ENCODE results near the gene RIT2. TPM values are rescaled to one million over a fixed set of nuclear protein-coding genes. Genes with fewer than 3 reads are reported as not detected.

The RIT2 gene
- total and polyA plus RNA-seq, 3 donors from 2014 or later = 0.82 TPM; not detected in 2

GRCh38 chr18:43092539-43092938 is 22.9 kb downstream of the RIT2 start:
- TF ChIP-seq POLR2A (IDR thresholded peaks at IDR 0.05) (no peak), CTCF (IDR thresholded peaks at IDR 0.05) (no peak)
- Histone ChIP-seq H3K4me3 (no peak overlapping the region), H3K9me3 (no peaks in the 10 kb centered on the region), H3K27ac (no peak overlapping the region), H3K4me1 (no peaks in the 10 kb centered on the region), H3K27me3 (no peaks in the 10 kb centered on the region), H3K36me3 (ENCODE audit: low read depth, missing control alignments) (no peaks in the 10 kb centered on the region)
- intact Hi-C loops (cut with DNase I; ENCODE audit: low total_unique reads) = no loop called here
- DNase-seq = no peak
- WGBS, 2 donors = 85 to 90% methylated on average over 5 of the region's 5 CpGs

GRCh38 chr18:43081396-43081795 is 34.1 kb downstream of the RIT2 start:
- H3K27me3 ChIP-seq = no peaks in the 10 kb centered on the region
- H3K36me3 ChIP-seq (ENCODE audit: low read depth, missing control alignments) = no peaks in the 10 kb centered on the region
- intact Hi-C loops (cut with DNase I; ENCODE audit: low total_unique reads) = no loop called here
- no peak overlapping the region for H3K4me3 ChIP-seq
- no peak for DNase-seq
- TF ChIP-seq POLR2A (IDR thresholded peaks at IDR 0.05) = no peak
- no peak for TF ChIP-seq CTCF (IDR thresholded peaks at IDR 0.05)
- H3K9me3 ChIP-seq = no peaks in the 10 kb centered on the region
- no peak overlapping the region for H3K27ac ChIP-seq
- no peaks in the 10 kb centered on the region for H3K4me1 ChIP-seq

GRCh38 chr18:43080671-43081070 is 34.8 kb downstream of the RIT2 start:
- H3K9me3 ChIP-seq = no peaks in the 10 kb centered on the region
- no peaks in the 10 kb centered on the region for H3K4me1 ChIP-seq
- intact Hi-C loops (cut with DNase I; ENCODE audit: low total_unique reads) = no loop called here
- H3K27me3 ChIP-seq = no peaks in the 10 kb centered on the region
- H3K4me3 ChIP-seq = no peak overlapping the region
- 85 to 92% methylated on average over 3 of the region's 3 CpGs for WGBS, 2 donors
- DNase-seq = no peak
- no peaks in the 10 kb centered on the region for H3K36me3 ChIP-seq (ENCODE audit: low read depth, missing control alignments)
- TF ChIP-seq CTCF (IDR thresholded peaks at IDR 0.05) (no peak), POLR2A (IDR thresholded peaks at IDR 0.05) (no peak)
- no peak overlapping the region for H3K27ac ChIP-seq

GRCh38 chr18:43079422-43079821 is 36.1 kb downstream of the RIT2 start:
- TF ChIP-seq POLR2A (IDR thresholded peaks at IDR 0.05) (no peak), CTCF (IDR thresholded peaks at IDR 0.05) (no peak)
- H3K4me3 ChIP-seq = no peak overlapping the region
- no peaks in the 10 kb centered on the region for H3K27me3 ChIP-seq
- no peaks in the 10 kb centered on the region for H3K4me1 ChIP-seq
- H3K27ac ChIP-seq = no peak overlapping the region
- H3K36me3 ChIP-seq (ENCODE audit: low read depth, missing control alignments) = no peaks in the 10 kb centered on the region
- no peak for DNase-seq
- WGBS, 2 donors = 88 to 89% methylated on average over 4 of the region's 4 CpGs
- H3K9me3 ChIP-seq = no peaks in the 10 kb centered on the region
- intact Hi-C loops (cut with DNase I; ENCODE audit: low total_unique reads) = no loop called here

GRCh38 chr18:43078478-43079092 is 36.9 kb downstream of the RIT2 start:
- no peaks in the 10 kb centered on the region for H3K4me1 ChIP-seq
- no peak for DNase-seq
- TF ChIP-seq CTCF (IDR thresholded peaks at IDR 0.05) (no peak), POLR2A (IDR thresholded peaks at IDR 0.05) (no peak)
- intact Hi-C loops (cut with DNase I; ENCODE audit: low total_unique reads) = no loop called here
- H3K27ac ChIP-seq = no peak overlapping the region
- no peak overlapping the region for H3K4me3 ChIP-seq
- H3K36me3 ChIP-seq (ENCODE audit: low read depth, missing control alignments) = no peaks in the 10 kb centered on the region
- WGBS, 2 donors = 65 to 67% methylated on average over 7 of the region's 7 CpGs
- H3K9me3 ChIP-seq = no peaks in the 10 kb centered on the region
- no peaks in the 10 kb centered on the region for H3K27me3 ChIP-seq
